B cell (primary cell): ENCODE data around the gene RPLP1.

ENCODE experiments used
- CTCF ChIP-seq: fragments of 200-600 bp; IDR thresholded peaks from one replicate; pipeline ENCODE4 v1.8.0; 2022; ENCODE audit warnings: antibody characterized with exemption, mild to moderate bottlenecking
- EZH2 ChIP-seq: IDR thresholded peaks from 2 replicates; pipeline ENCODE4 v1.6.1; 2012; ENCODE audit warnings: borderline replicate concordance, low read depth, mild to moderate bottlenecking, moderate library complexity, low read length; ENCODE audit not compliant: insufficient read depth, poor library complexity, severe bottlenecking

GRCh38 chr15:69443032-69443611 is 9.5 kb upstream of the RPLP1 start:
- no peak for TF ChIP-seq EZH2
- TF ChIP-seq CTCF = no peak
